Astrocyte (in vitro differentiated cells and primary cell): Measurements from ENCODE around the gene PAX8.

Experiments
- CTCF ChIP-seq: IDR thresholded peaks from 2 replicates; pipeline ENCODE4 v1.5.1; 2011; ENCODE audit warnings: low read depth, mild to moderate bottlenecking, inconsistent platforms, low read length, moderate library complexity; ENCODE audit not compliant: insufficient read depth
- EZH2 ChIP-seq: IDR thresholded peaks from 2 replicates; pipeline ENCODE4 v1.6.1; 2012; ENCODE audit warnings: mild to moderate bottlenecking, low read length, inconsistent platforms; ENCODE audit not compliant: insufficient read depth

- no peak for TF ChIP-seq CTCF
- TF ChIP-seq EZH2, result no peak
Observed at GRCh38 chr2:113253453-113253852, 25.3 kb downstream of the PAX8 start.
